ENCODE measurements around the gene IGF1R. TPM values are rescaled to one million over a fixed set of nuclear protein-coding genes. Genes with fewer than 3 reads are reported as not detected.

Gene IGF1R
- total RNA-seq, 1 donor from 2014 or later = 47.7 TPM

DNA sequence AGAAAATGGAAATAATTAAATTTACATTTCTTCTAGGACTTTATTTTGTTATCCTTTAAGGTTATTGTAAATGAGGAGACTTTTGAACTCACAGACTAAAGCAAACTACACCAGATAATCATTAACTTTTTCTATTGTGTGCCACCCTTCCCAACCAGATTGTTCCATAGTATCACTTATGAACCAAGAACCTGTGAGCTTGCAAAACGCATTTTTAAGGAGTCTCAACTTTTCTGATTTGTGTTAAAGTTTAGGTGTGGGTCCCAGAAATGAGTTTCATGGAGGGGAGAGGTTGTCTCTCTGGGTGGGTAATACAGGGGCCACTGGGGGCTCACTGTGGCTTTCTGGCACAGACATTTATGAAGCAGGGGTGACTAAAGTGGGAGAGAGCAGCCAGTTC is 75.7 kb downstream of the IGF1R start:
- DNase-seq (no peak), ATAC-seq (no peak)
- Histone ChIP-seq H3K36me3 (no peaks in the 10 kb centered on the region), H3K9me3 (no peaks in the 10 kb centered on the region), H3K27ac (no peak overlapping the region), H3K4me3 (no peak overlapping the region), H3K27me3 (ENCODE audit: low read depth) (no peaks in the 10 kb centered on the region), H3K4me1 (peaks cover 33% of the 10 kb centered on the region)
- intact Hi-C loops (cut with DNase I) = no loop called here
- TF ChIP-seq, protein P1, sequence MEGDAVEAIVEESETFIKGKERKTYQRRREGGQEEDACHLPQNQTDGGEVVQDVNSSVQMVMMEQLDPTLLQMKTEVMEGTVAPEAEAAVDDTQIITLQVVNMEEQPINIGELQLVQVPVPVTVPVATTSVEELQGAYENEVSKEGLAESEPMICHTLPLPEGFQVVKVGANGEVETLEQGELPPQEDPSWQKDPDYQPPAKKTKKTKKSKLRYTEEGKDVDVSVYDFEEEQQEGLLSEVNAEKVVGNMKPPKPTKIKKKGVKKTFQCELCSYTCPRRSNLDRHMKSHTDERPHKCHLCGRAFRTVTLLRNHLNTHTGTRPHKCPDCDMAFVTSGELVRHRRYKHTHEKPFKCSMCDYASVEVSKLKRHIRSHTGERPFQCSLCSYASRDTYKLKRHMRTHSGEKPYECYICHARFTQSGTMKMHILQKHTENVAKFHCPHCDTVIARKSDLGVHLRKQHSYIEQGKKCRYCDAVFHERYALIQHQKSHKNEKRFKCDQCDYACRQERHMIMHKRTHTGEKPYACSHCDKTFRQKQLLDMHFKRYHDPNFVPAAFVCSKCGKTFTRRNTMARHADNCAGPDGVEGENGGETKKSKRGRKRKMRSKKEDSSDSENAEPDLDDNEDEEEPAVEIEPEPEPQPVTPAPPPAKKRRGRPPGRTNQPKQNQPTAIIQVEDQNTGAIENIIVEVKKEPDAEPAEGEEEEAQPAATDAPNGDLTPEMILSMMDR (IDR thresholded peaks at IDR 0.05) = no peak

DNA sequence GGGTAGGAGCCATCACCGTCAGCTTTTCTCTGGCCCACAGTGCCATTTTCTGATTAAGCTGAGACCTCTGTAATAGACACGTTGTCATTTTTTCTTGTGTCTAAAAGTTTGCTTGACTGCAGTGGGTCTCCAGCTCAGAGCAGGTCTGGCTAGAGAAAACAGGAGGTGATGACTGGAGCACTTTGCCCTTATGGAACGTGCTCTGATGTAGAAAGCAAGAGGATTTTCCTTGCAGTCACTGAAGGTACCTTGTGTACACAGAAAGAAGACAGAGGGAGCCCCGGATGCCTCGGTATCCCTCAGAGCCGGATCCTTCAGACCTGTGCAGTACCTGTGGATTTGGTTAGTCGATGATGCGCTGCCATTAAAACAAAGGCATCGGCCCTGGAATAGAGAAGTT is 76.2 kb downstream of the IGF1R start:
- ATAC-seq (no peak), DNase-seq (no peak)
- intact Hi-C loops (cut with DNase I) = no loop called here
- Histone ChIP-seq H3K27me3 (ENCODE audit: low read depth) (no peaks in the 10 kb centered on the region), H3K9me3 (no peaks in the 10 kb centered on the region), H3K36me3 (no peaks in the 10 kb centered on the region), H3K27ac (no peak overlapping the region), H3K4me3 (no peak overlapping the region), H3K4me1 (peaks cover 28% of the 10 kb centered on the region)
- TF ChIP-seq, protein P1 (IDR thresholded peaks at IDR 0.05) = no peak

DNA sequence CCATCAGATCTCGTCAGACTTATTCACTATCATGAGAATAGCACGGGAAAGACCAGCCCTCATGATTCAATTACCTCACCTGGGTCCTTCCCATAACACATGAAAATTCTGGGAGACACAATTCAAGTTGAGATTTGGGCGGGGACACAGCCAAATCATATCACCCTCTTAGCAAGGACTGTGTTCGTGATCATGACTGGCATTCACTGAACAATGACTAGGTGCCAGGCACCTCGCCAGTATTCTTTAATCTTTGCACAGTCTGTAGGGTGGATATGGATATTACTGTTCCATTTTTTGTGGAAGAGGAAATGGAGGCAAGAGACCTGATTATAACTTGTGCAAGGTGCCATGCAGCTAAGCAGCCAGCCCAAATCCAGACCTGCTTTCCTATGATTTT is 77.5 kb downstream of the IGF1R start:
- no peak overlapping the region for H3K4me3 ChIP-seq
- TF ChIP-seq, protein P1 (IDR thresholded peaks at IDR 0.05) = no peak
- no peaks in the 10 kb centered on the region for H3K27me3 ChIP-seq (ENCODE audit: low read depth)
- intact Hi-C loops (cut with DNase I) = no loop called here
- no peaks in the 10 kb centered on the region for H3K9me3 ChIP-seq
- DNase-seq (no peak), ATAC-seq (no peak)
- no peaks in the 10 kb centered on the region for H3K36me3 ChIP-seq
- H3K27ac ChIP-seq = no peak overlapping the region
- H3K4me1 ChIP-seq = peaks cover 27% of the 10 kb centered on the region

DNA sequence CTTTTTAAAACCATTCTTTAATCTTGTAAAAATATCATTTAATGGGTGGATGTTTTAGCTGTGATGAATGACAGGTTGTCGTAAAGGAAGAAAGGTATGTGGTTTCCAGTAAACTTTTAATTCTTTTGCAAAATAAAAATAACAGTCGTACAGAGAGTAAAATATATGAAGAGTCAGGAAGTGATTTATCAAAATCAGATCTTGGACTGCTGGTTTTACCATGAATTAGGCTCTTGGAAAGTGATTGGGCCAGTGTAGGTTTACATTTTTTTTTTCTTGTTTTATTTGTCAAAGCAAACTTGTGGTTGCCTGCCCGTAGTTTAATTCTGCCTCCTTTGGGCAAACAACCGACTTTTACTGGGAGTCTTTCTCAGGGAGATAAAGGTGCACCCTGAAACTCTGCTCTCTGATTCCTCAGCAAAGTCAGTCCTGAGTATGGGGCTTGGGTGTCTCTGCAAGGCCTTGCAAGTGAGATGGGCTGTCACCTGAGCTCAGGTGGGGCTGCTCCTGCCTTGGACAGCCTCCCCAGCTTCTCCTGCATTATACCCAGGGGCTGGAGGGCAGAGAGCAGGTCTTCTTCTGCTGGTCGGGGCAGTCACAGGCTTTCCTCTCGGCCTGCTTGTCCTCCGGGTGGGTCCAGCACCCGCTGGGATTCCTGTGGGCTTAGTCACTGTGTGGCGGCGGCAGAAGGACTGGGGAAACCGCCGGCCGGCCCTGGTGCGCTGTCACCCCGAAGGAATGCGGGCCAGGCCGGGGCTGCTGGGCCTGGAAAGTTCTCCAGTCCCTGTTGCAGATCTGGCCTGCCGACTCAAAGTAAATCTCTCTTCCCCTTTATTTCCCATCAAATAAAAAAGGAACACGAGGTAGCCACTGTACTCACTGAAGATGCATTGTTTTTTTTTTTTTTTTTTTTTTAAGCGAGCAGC is 79.0 kb downstream of the IGF1R start:
- DNase-seq = peak; percentile 87
- intact Hi-C loops (cut with DNase I) = no loop called here
- no peaks in the 10 kb centered on the region for H3K27me3 ChIP-seq (ENCODE audit: low read depth)
- H3K9me3 ChIP-seq = no peaks in the 10 kb centered on the region
- ATAC-seq = peak; percentile 98 to 99
- no peaks in the 10 kb centered on the region for H3K36me3 ChIP-seq
- TF ChIP-seq, protein P1 (IDR thresholded peaks at IDR 0.05) = no peak
- H3K4me3 ChIP-seq = no peak overlapping the region
- H3K4me1 ChIP-seq = peaks cover 23% of the 10 kb centered on the region
- H3K27ac ChIP-seq = peak overlapping the region; percentile 82

DNA sequence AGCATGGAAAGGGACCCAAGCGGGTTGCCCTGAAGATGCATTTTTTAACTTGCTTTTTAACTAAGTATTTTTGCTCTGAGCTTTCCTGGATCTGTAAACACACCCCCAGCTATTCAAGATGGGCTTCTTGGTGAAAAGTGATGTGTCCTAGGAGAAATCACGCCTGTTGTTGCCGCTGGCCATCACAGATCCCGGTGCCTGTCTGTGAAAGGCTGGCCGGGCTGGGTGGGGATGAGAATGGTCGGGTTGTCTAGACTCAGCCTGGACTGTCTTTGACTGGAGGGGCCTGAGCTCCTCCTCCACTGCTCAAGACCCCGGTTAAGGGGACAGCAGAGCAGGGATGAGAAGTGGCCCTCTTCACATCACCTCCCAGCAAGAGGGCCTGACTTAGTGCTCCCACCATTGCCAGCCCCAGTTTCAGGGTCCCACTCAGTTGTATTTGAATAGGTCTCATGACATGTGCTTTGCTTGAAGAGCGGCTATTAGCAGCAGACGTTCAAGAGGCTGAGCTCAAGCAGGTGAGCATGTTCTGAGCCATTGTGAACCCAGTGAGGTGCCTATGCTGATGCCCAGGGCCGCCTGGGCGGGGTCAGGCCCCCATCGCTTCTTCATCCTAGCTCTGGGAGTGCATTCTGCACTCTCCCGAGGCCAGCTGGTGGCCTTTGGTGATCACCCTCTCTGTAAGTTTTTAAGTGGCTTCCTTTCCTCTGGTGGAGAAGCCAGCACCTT is 79.9 kb downstream of the IGF1R start:
- Histone ChIP-seq H3K4me1 (peaks cover 18% of the 10 kb centered on the region), H3K36me3 (no peaks in the 10 kb centered on the region), H3K4me3 (no peak overlapping the region), H3K27me3 (ENCODE audit: low read depth) (no peaks in the 10 kb centered on the region), H3K9me3 (no peaks in the 10 kb centered on the region), H3K27ac (peak overlapping the region; percentile 82)
- intact Hi-C loops (cut with DNase I) = no loop called here
- ATAC-seq (peak; percentile 20 to 24), DNase-seq (no peak)
- TF ChIP-seq, protein P1 (IDR thresholded peaks at IDR 0.05) = no peak
